ENCODE measurements around the gene ZNF583. TPM values are rescaled to one million over a fixed set of nuclear protein-coding genes. Genes with fewer than 3 reads are reported as not detected.

The ZNF583 gene
- total and polyA plus RNA-seq, 9 of the 15 experiments (the other 6 are each of a cell fraction or from before 2014, with no cell fraction given): 0.92 to 6.7 (median 3.0) TPM

GRCh38 chr19:56393119-56394012, 10.8 kb upstream of the ZNF583 start, which contains the start of gene ZNF582 (continued):
- TF ChIP-seq RREB1 (CRISPR knock-in tag; IDR thresholded peaks at IDR 0.05): 0 out of 2 replicates have a peak, but pooled peaks have one; percentile 28
- TF ChIP-seq ZNF197 (CRISPR knock-in tag; IDR thresholded peaks at IDR 0.05; ENCODE audit: low read depth): 0 out of 2 replicates have a peak, but pooled peaks have one; percentile 68
- TF ChIP-seq SIN3B (IDR thresholded peaks at IDR 0.05; ENCODE audit: low read depth): peak; percentile 72; the same call in 1 of the 2 replicates
- TF ChIP-seq GATAD2B (IDR thresholded peaks at IDR 0.05; ENCODE audit: borderline replicate concordance): no peak; the same call in 1 of the 2 replicates
- TF ChIP-seq NFRKB (IDR thresholded peaks at IDR 0.05; ENCODE audit: low read depth): no peak
- no peak for TF ChIP-seq FOXA1 (IDR thresholded peaks at IDR 0.05; ENCODE audit: borderline replicate concordance)
- TF ChIP-seq MAZ (CRISPR knock-in tag; conservative IDR thresholded peaks at IDR 0.05 in 1 of 2, IDR thresholded peaks at IDR 0.05 in 1 of 2): peak; percentile 55 to 83; a peak in 3 of 4 replicates
- peak; percentile 64; the same call in 1 of the 2 replicates for TF ChIP-seq EHMT2 (IDR thresholded peaks at IDR 0.05)
- TF ChIP-seq SUPT5H (IDR thresholded peaks at IDR 0.05): peak; percentile 66; the same call in 1 of the 2 replicates
- peak; percentile 30; the same call in 1 of the 2 replicates for TF ChIP-seq NFIC (IDR thresholded peaks at IDR 0.05)
- peak; percentile 72 for TF ChIP-seq RBBP5 (IDR thresholded peaks at IDR 0.05; ENCODE audit: borderline replicate concordance, insufficient read depth, low read length, poor library complexity, severe bottlenecking)
- TF ChIP-seq EZH2 (IDR thresholded peaks at IDR 0.05; ENCODE audit: borderline replicate concordance, low read depth, low read length): no peak
- TF ChIP-seq MTA1 (IDR thresholded peaks at IDR 0.05; ENCODE audit: borderline replicate concordance): peak; percentile 64; the same call in 1 of the 2 replicates
- TF ChIP-seq L3MBTL2 (IDR thresholded peaks at IDR 0.05): peak; percentile 69
- TF ChIP-seq CHD4 (IDR thresholded peaks at IDR 0.05; ENCODE audit: insufficient read depth, insufficient replicate concordance, low read depth, low read length, poor library complexity, severe bottlenecking): peak; percentile 30
- TF ChIP-seq CREB1 (IDR thresholded peaks at IDR 0.05): peak; percentile 65
- TF ChIP-seq CREB1 (CRISPR knock-in tag; IDR thresholded peaks at IDR 0.05): peak; percentile 57; the same call in 1 of the 2 replicates
- peak; percentile 89 for TF ChIP-seq CC2D1A (IDR thresholded peaks at IDR 0.05)
- TF ChIP-seq RUNX1 (IDR thresholded peaks at IDR 0.05; ENCODE audit: low read depth): no peak
- 0 out of 2 replicates have a peak, but pooled peaks have one; percentile 13 for TF ChIP-seq BCL6 (CRISPR knock-in tag; IDR thresholded peaks at IDR 0.05)
- TF ChIP-seq ILF3 (IDR thresholded peaks at IDR 0.05; ENCODE audit: borderline replicate concordance): no peak; the same call in 1 of the 2 replicates
- TF ChIP-seq GATA2 (CRISPR knock-in tag; IDR thresholded peaks at IDR 0.05): peak; percentile 27; the same call in 1 of the 2 replicates
- peak; percentile 93 for TF ChIP-seq CXXC5 (CRISPR knock-in tag; IDR thresholded peaks at IDR 0.05)
